Astrocyte (in vitro differentiated cells and primary cell): ENCODE data around the gene DERA. TPM values are rescaled to one million over a fixed set of nuclear protein-coding genes. Genes with fewer than 3 reads are reported as not detected.

Experiments used
- DNase-seq: peaks from one replicate; pipeline ENCODE4 v3.0.0-alpha.2; 2010; ENCODE audit warnings: low read depth
- FAIRE-seq: peaks from 2 replicates; lab custom pipeline; 2011; peaks lifted over from hg19 to GRCh38; lab: Jason Lieb, UNC
- H2AFZ ChIP-seq: 2 replicates; pipeline ENCODE4 v1.6.0; 2012; ENCODE audit warnings: low read depth, low read length, inconsistent platforms
- H3K27ac ChIP-seq: 2 replicates; pipeline ENCODE4 v1.5.1; 2011; ENCODE audit warnings: low read depth, low read length, inconsistent platforms
- H3K27me3 ChIP-seq: 2 replicates; pipeline ENCODE4 v1.6.0; 2011; ENCODE audit warnings: low read length, inconsistent platforms; ENCODE audit not compliant: insufficient read depth
- H3K36me3 ChIP-seq: 2 replicates; pipeline ENCODE4 v1.5.1; 2011; ENCODE audit warnings: low read length, inconsistent platforms; ENCODE audit not compliant: insufficient read depth
- H3K4me1 ChIP-seq: 2 replicates; pipeline ENCODE4 v1.5.1; 2011; ENCODE audit warnings: low read length, inconsistent platforms; ENCODE audit not compliant: insufficient read depth
- H3K4me2 ChIP-seq: 2 replicates; pipeline ENCODE4 v1.6.0; 2012; ENCODE audit warnings: low read length, inconsistent platforms
- H3K4me3 ChIP-seq: 2 replicates; pipeline ENCODE4 v1.5.1; 2011; ENCODE audit warnings: low read depth, mild to moderate bottlenecking, low read length, inconsistent platforms; ENCODE audit not compliant: insufficient read depth
- H3K79me2 ChIP-seq: 2 replicates; pipeline ENCODE4 v1.6.0; 2012; ENCODE audit warnings: mild to moderate bottlenecking, low read length, inconsistent platforms; ENCODE audit not compliant: insufficient read depth
- H3K9ac ChIP-seq: 2 replicates; pipeline ENCODE4 v1.6.0; 2012; ENCODE audit warnings: mild to moderate bottlenecking, low read length, inconsistent platforms
- H3K9me3 ChIP-seq: 2 replicates; pipeline ENCODE4 v1.5.1; 2012; ENCODE audit warnings: low read depth, mild to moderate bottlenecking, low read length, inconsistent platforms; ENCODE audit not compliant: insufficient read depth
- H4K20me1 ChIP-seq: 2 replicates; pipeline ENCODE4 v1.6.0; 2012; ENCODE audit warnings: low read length, inconsistent platforms; ENCODE audit not compliant: insufficient read depth
- H3K27ac Mint-ChIP-seq: one replicate; pipeline ENCODE4 v1.8.0; 2021; ENCODE audit warnings: mild to moderate bottlenecking, mixed read lengths; ENCODE audit not compliant: unreplicated experiment
- H3K27me3 Mint-ChIP-seq: one replicate; pipeline ENCODE4 v1.8.0; 2021; ENCODE audit warnings: low read depth, mixed read lengths; ENCODE audit not compliant: unreplicated experiment
- H3K36me3 Mint-ChIP-seq: one replicate; pipeline ENCODE4 v1.8.0; 2021; ENCODE audit warnings: low read depth, mixed read lengths; ENCODE audit not compliant: unreplicated experiment
- H3K4me1 Mint-ChIP-seq: one replicate; pipeline ENCODE4 v1.8.0; 2021; ENCODE audit warnings: low read depth, mixed read lengths; ENCODE audit not compliant: unreplicated experiment
- H3K4me3 Mint-ChIP-seq: one replicate; pipeline ENCODE4 v1.8.0; 2021; ENCODE audit warnings: mild to moderate bottlenecking, moderate library complexity, mixed read lengths; ENCODE audit not compliant: unreplicated experiment
- H3K9me3 Mint-ChIP-seq: one replicate; pipeline ENCODE4 v1.8.0; 2021; ENCODE audit warnings: mild to moderate bottlenecking, mixed read lengths; ENCODE audit not compliant: unreplicated experiment
- CTCF ChIP-seq: IDR thresholded peaks from 2 replicates; pipeline ENCODE4 v1.5.1; 2011; ENCODE audit warnings: low read depth, mild to moderate bottlenecking, inconsistent platforms, low read length, moderate library complexity; ENCODE audit not compliant: insufficient read depth
- EZH2 ChIP-seq: IDR thresholded peaks from 2 replicates; pipeline ENCODE4 v1.6.1; 2012; ENCODE audit warnings: mild to moderate bottlenecking, low read length, inconsistent platforms; ENCODE audit not compliant: insufficient read depth
- total RNA-seq: library from RNA; stranded (reverse); gene quantifications from 2 replicates; pipeline ENCODE4 v1.2.1, GENCODE V29; 2021

DERA gene
- total RNA-seq, 1 donor from 2014 or later, result 40.1 TPM

DNA sequence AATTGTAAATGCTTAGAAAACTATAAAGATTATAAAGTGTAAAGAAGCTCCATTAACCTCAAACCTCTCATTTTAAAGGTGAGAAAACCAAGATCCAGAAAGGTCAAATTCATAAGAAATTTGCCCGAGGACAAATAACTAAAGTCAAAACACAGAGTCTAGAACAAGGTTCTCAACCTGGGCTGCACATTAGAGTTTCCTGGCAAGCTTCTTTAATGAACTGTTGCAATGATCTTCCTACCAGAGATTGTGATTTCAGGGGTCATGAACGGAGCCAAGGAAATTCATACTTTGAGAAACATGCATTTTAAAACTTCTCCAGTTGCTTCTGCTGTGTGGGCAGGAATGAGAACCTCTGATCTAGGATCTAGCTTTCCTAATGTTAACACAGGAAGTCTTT, 86.8 kb downstream of the DERA start:
- Mint-ChIP-seq H3K9me3 (no peaks in the 10 kb centered on the region), H3K4me3 (no peak overlapping the region), H3K36me3 (peaks cover 2% of the 10 kb centered on the region), H3K27ac (no peak overlapping the region), H3K4me1 (peaks cover 2% of the 10 kb centered on the region), H3K27me3 (no peaks in the 10 kb centered on the region)
- Histone ChIP-seq H3K27me3 (no peaks in the 10 kb centered on the region), H3K4me3 (no peak overlapping the region), H3K4me1 (no peaks in the 10 kb centered on the region), H3K79me2 (no peaks in the 10 kb centered on the region), H3K36me3 (no peaks in the 10 kb centered on the region), H3K9ac (no peak overlapping the region), H3K4me2 (no peak overlapping the region), H3K9me3 (no peaks in the 10 kb centered on the region), H4K20me1 (no peaks in the 10 kb centered on the region), H2AFZ (no peak overlapping the region), H3K27ac (no peak overlapping the region)
- DNase-seq, result no peak
- no peak for FAIRE-seq
- TF ChIP-seq EZH2, result no peak
- no peak for TF ChIP-seq CTCF

GRCh38 chr12:16002880-16003279, 91.7 kb downstream of the DERA start:
- Histone ChIP-seq H4K20me1 (no peaks in the 10 kb centered on the region), H3K27ac (no peak overlapping the region), H3K79me2 (no peaks in the 10 kb centered on the region), H3K4me1 (no peaks in the 10 kb centered on the region), H3K4me3 (no peak overlapping the region), H3K9ac (no peak overlapping the region), H3K36me3 (no peaks in the 10 kb centered on the region), H3K9me3 (no peaks in the 10 kb centered on the region), H3K27me3 (no peaks in the 10 kb centered on the region), H3K4me2 (no peak overlapping the region), H2AFZ (no peak overlapping the region)
- peaks cover 3% of the 10 kb centered on the region for H3K36me3 Mint-ChIP-seq
- TF ChIP-seq EZH2 (no peak), CTCF (no peak)
- FAIRE-seq, result no peak
- DNase-seq, result no peak
- no peaks in the 10 kb centered on the region for H3K27me3 Mint-ChIP-seq
- no peaks in the 10 kb centered on the region for H3K9me3 Mint-ChIP-seq
- H3K4me3 Mint-ChIP-seq, result no peak overlapping the region
- H3K4me1 Mint-ChIP-seq, result no peaks in the 10 kb centered on the region
- H3K27ac Mint-ChIP-seq, result no peak overlapping the region

DNA sequence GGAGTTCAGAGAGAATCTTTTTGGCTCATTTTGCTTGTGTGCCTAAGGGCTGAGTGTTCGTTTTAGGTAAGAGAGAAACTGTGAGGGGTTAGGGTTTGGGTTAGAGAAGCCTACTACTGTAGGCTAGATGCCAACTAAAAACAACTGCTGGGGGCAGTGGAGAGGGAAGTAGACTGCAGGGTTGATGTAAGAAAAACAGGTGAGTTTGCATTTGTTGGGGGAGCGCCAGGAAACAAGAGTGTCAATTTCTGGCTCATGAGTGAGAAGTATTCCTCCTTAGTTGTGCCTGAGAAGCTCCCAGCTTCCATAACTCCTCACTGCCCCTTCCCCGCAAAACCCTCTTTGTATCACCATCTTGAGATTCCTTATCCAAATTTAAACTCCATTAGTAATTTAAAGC, 92.3 kb downstream of the DERA start:
- Histone ChIP-seq H2AFZ (no peak overlapping the region), H3K4me3 (no peak overlapping the region), H3K36me3 (no peaks in the 10 kb centered on the region), H3K27me3 (no peaks in the 10 kb centered on the region), H3K4me2 (no peak overlapping the region), H4K20me1 (no peaks in the 10 kb centered on the region), H3K79me2 (no peaks in the 10 kb centered on the region), H3K27ac (no peak overlapping the region), H3K9me3 (no peaks in the 10 kb centered on the region), H3K9ac (no peak overlapping the region), H3K4me1 (no peaks in the 10 kb centered on the region)
- Mint-ChIP-seq H3K9me3 (no peaks in the 10 kb centered on the region), H3K27me3 (no peaks in the 10 kb centered on the region), H3K27ac (no peak overlapping the region), H3K4me3 (no peak overlapping the region), H3K4me1 (peaks cover 2% of the 10 kb centered on the region), H3K36me3 (peaks cover 6% of the 10 kb centered on the region)
- no peak for FAIRE-seq
- no peak for DNase-seq
- no peak for TF ChIP-seq EZH2
- no peak for TF ChIP-seq CTCF
